ENCODE data around the gene CD72. TPM values are rescaled to one million over a fixed set of nuclear protein-coding genes. Genes with fewer than 3 reads are reported as not detected.
A peak's percentile ranks its signal among the peaks of the same experiment; 100 is the strongest.

CD72 gene
- total RNA-seq, 1 donor from 2014 or later, result 125 TPM

DNA sequence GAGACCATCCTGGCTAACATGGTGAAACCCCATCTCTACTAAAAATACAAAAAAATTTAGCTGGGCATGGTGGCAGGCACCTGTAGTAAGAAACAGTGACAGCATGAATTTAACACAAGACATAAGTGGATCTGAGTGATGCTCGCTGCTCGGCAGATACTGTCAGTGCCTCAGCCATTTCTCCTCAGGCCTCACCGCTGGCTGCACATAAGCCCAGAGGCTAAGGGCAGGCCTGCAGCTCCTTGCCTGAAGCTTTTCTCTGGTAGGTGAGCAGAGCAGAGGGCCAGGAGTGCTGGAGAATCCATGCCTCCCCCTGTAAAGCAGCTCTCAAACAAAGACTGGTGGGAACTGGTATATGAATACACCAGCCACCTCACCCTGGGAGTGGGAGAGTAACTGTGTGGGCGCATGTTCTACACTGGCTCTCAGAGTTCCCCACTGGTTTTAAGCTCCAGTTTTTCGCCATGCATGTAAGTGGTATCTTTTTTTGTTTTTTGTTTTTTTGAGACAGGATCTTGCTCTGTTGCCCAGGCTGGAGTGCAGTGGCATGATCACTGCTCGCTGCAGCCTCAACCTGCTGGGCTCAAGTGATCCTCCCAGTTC is 10.3 kb upstream of the CD72 start:
- CTCF ChIA-PET, result no interaction called here
- DNase-seq (no peak), ATAC-seq (ENCODE audit: low read depth) (no peak)
- Mint-ChIP-seq H3K4me1 (peaks cover 44% of the 10 kb centered on the region), H3K4me3 (no peak overlapping the region), H3K36me3 (ENCODE audit: low read depth) (no peaks in the 10 kb centered on the region), H3K27ac (peak overlapping the region; percentile 70), H3K27me3 (no peaks in the 10 kb centered on the region), H3K9me3 (no peaks in the 10 kb centered on the region)
- intact Hi-C loops (cut with micrococcal nuclease), result no loop called here
- POLR2A ChIA-PET, result interaction anchor here (0.5 to 6.7 kb wide), 4 partner anchors 10 to 155 kb away, joined by 3 to 72 read pairs (median 6); partner anchors contain the start of genes CCDC107, CD72 and RMRP
- TF ChIP-seq CTCF (IDR thresholded peaks at IDR 0.05), result no peak

- no peak for TF ChIP-seq CTCF (IDR thresholded peaks at IDR 0.05)
- DNase-seq (no peak), ATAC-seq (ENCODE audit: low read depth) (peak; percentile 50)
- no peak overlapping the region for H3K4me3 Mint-ChIP-seq
- CTCF ChIA-PET, result no interaction called here
- POLR2A ChIA-PET, result interaction anchor here (0.6 to 6.7 kb wide), 4 partner anchors 9 to 24 kb away, joined by 3 to 72 read pairs (median 4); partner anchors contain the start of gene CD72
- no peaks in the 10 kb centered on the region for H3K36me3 Mint-ChIP-seq (ENCODE audit: low read depth)
- H3K4me1 Mint-ChIP-seq, result peaks cover 43% of the 10 kb centered on the region
- H3K27ac Mint-ChIP-seq, result peak overlapping the region; percentile 70
- no peaks in the 10 kb centered on the region for H3K27me3 Mint-ChIP-seq
- no peaks in the 10 kb centered on the region for H3K9me3 Mint-ChIP-seq
- intact Hi-C loops (cut with micrococcal nuclease), result no loop called here
Measured at GRCh38 chr9:35627575-35627974, 9.4 kb upstream of the CD72 start.

- ChIA-PET POLR2A (interaction anchor here (0.7 to 15.6 kb wide), 20 partner anchors 10 to 1162 kb away, joined by 3 to 549 read pairs (median 6); partner anchors contain the start of genes ATOSB, CCDC107, CLTA and CREB3), CTCF (interaction anchor here (0.6 to 13.1 kb wide), 7 partner anchors 9 to 116 kb away, joined by 3 to 162 read pairs (median 12); partner anchors contain the start of genes ARHGEF39, CCDC107, RMRP and SIT1)
- peak; percentile 56 for DNase-seq
- TF ChIP-seq CTCF (IDR thresholded peaks at IDR 0.05), result no peak
- Mint-ChIP-seq H3K4me3 (peak overlapping the region; percentile 87), H3K36me3 (ENCODE audit: low read depth) (peaks cover 28% of the 10 kb centered on the region), H3K4me1 (peaks cover 82% of the 10 kb centered on the region), H3K27ac (peak overlapping the region; percentile 97), H3K27me3 (no peaks in the 10 kb centered on the region), H3K9me3 (no peaks in the 10 kb centered on the region)
- intact Hi-C loops (cut with micrococcal nuclease), result loop anchor here (1.0 kb wide), 6 partner anchors 15 to 547 kb away; partner anchors contain the start of genes CCDC107, CREB3, RMRP and TLN1
- ATAC-seq (ENCODE audit: low read depth), result peak; percentile 72
Measured at GRCh38 chr9:35619800-35620158, 1.6 kb upstream of the CD72 start.

DNA sequence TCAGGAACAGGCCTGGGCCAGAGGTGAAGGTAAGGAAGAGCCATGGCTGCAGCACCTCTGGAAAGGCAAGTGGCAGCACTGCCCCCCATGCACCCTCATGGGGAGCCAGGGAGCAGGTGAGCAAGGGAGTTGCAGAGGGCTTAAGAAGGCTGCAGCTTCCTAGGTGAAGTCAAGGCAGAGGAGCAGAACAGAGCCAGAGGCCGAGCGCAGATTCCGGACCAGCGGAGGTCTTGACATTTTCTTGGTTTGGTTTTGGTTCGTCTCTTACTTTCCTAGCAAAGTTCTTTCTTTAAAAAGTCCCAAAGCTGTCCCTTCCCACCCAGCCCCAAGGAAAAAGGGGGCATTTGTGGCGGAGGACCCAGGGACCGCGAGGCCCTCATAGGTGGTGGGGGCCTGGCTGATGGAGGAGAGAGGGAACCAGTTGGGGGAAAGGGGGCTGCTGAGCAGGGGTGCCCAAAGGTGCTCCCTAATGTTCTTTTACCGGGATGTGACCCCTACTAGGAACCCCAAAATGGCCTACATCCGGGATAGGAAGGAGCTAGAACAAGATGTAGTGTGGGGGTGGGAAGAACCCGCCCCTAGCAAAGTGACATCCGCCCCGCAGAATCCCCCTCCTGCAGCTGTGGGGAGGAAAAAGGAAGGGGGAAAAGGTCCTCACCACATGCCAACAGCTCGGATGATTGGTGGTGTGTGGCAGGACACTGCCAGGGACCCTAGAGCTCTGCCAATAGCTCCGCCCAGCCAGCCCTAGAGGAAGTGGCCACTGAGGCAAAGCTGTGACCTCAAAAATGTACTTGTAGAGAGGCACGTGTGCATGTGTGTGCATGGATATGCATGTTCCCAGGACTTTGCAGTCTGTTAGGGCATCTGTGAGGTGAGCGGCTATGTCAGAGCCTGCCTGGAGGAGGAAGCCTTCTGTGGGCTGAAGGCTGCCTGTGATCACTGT is 914 bp upstream of the CD72 start:
- no peaks in the 10 kb centered on the region for H3K27me3 Mint-ChIP-seq
- TF ChIP-seq CTCF (IDR thresholded peaks at IDR 0.05), result no peak
- peak overlapping the region; percentile 87 for H3K4me3 Mint-ChIP-seq
- ChIA-PET POLR2A (interaction anchor here (0.9 to 15.6 kb wide), 18 partner anchors 10 to 572 kb away, joined by 3 to 549 read pairs (median 7); partner anchors contain the start of genes ATOSB, CCDC107, CLTA and CREB3), CTCF (interaction anchor here (0.6 to 13.1 kb wide), 11 partner anchors 8 to 117 kb away, joined by 3 to 162 read pairs (median 6); partner anchors contain the start of genes ARHGEF39, CCDC107, RMRP and SIT1)
- H3K4me1 Mint-ChIP-seq, result peaks cover 86% of the 10 kb centered on the region
- peaks cover 35% of the 10 kb centered on the region for H3K36me3 Mint-ChIP-seq (ENCODE audit: low read depth)
- H3K9me3 Mint-ChIP-seq, result no peaks in the 10 kb centered on the region
- peak overlapping the region; percentile 97 for H3K27ac Mint-ChIP-seq
- DNase-seq (peak; percentile 62), ATAC-seq (ENCODE audit: low read depth) (peak; percentile 56)
- intact Hi-C loops (cut with micrococcal nuclease), result loop anchor here (1.0 kb wide), 8 partner anchors 15 to 547 kb away; partner anchors contain the start of genes CCDC107, CREB3, RMRP and TLN1
